NCI-H526 treated with DMSO at 0.1 percent for 48 hours (cell line): ENCODE measurements around the gene SERPINA1.
A peak's percentile ranks its signal among the peaks of the same experiment; 100 is the strongest.
"Not testable (repeated sequence)": the region's sequence is repeated elsewhere in the genome, so short reads cannot be mapped to it uniquely, and the experiment has no call there.

Source experiments
- DNase-seq: peaks from one replicate; lab custom pipeline; 2025; lab: John Stamatoyannopoulos, UW

The SERPINA1 gene

GRCh38 chr14:94369766-94370523 is 18.5 kb downstream of the SERPINA1 start:
- DNase-seq = not testable (repeated sequence)

- no peak for DNase-seq
Measured at GRCh38 chr14:94368956-94369355, 19.4 kb downstream of the SERPINA1 start.

- DNase-seq = no peak
Measured at GRCh38 chr14:94368243-94368590, 20.2 kb downstream of the SERPINA1 start.

- no peak for DNase-seq
Measured at GRCh38 chr14:94367347-94368242, 20.8 kb downstream of the SERPINA1 start.

- no peak for DNase-seq
Measured at GRCh38 chr14:94366146-94366915, 22.1 kb downstream of the SERPINA1 start, which contains the start of gene SERPINA2. Gene SERPINA2, minus strand, starts transcription at chr14:94366698.

GRCh38 chr14:94365624-94366023 is 22.8 kb downstream of the SERPINA1 start:
- no peak for DNase-seq

- DNase-seq = no peak
Measured at GRCh38 chr14:94364964-94365363, 23.4 kb downstream of the SERPINA1 start.

- no peak for DNase-seq
Measured at GRCh38 chr14:94364037-94364436, 24.4 kb downstream of the SERPINA1 start.

- DNase-seq = no peak
Measured at GRCh38 chr14:94363151-94363624, 25.2 kb downstream of the SERPINA1 start.

- no peak for DNase-seq
Measured at GRCh38 chr14:94362614-94363133, 25.7 kb downstream of the SERPINA1 start.

GRCh38 chr14:94361682-94362081 is 26.7 kb downstream of the SERPINA1 start:
- DNase-seq = no peak

GRCh38 chr14:94360945-94361565 is 27.3 kb downstream of the SERPINA1 start:
- no peak for DNase-seq

- DNase-seq = no peak
Measured at GRCh38 chr14:94357166-94357565, 31.2 kb downstream of the SERPINA1 start.

GRCh38 chr14:94356379-94357056 is 31.9 kb downstream of the SERPINA1 start:
- no peak for DNase-seq

GRCh38 chr14:94355191-94355794 is 33.1 kb downstream of the SERPINA1 start:
- DNase-seq = peak; percentile 23

- DNase-seq = no peak
Measured at GRCh38 chr14:94354638-94355185, 33.7 kb downstream of the SERPINA1 start.

GRCh38 chr14:94354190-94354589 is 34.2 kb downstream of the SERPINA1 start:
- DNase-seq = not testable (repeated sequence)

- DNase-seq = no peak
Measured at GRCh38 chr14:94349276-94349675, 39.1 kb downstream of the SERPINA1 start.

GRCh38 chr14:94348836-94349235 is 39.6 kb downstream of the SERPINA1 start:
- no peak for DNase-seq

- no peak for DNase-seq
Measured at GRCh38 chr14:94346841-94347240, 41.6 kb downstream of the SERPINA1 start.
